B cell (primary cell): ENCODE results near the gene NCLN. TPM values are rescaled to one million over a fixed set of nuclear protein-coding genes. Genes with fewer than 3 reads are reported as not detected.

Experiments used
- ATAC-seq: fragments of 200-7000 bp; cut with Tn5 transposase; one replicate; pipeline ENCODE4 v1.10.0; 2021; ENCODE audit warnings: low read depth, mild to moderate bottlenecking, moderate number of reproducible peaks, moderate library complexity
- CTCF ChIA-PET: fragments of 350-600 bp; sonication (Branson Sonifier 250); formaldehyde crosslinking; loops from one replicate; lab custom pipeline; 2021; ENCODE audit warnings: antibody characterized with exemption, inconsistent platforms; lab: Charles Lee
- POLR2A ChIA-PET: fragments of 350-600 bp; sonication (Branson Sonifier 250); formaldehyde crosslinking; loops from one replicate; lab custom pipeline; 2021; ENCODE audit warnings: antibody characterized with exemption; lab: Charles Lee
- DNase-seq: peaks from one replicate; pipeline ENCODE4 v3.0.0; 2013
- H2AFZ ChIP-seq: 2 replicates; pipeline ENCODE4 v1.6.1; 2012; ENCODE audit warnings: mild to moderate bottlenecking, low read depth, low read length; ENCODE audit not compliant: insufficient read depth, poor library complexity, severe bottlenecking
- H3K27ac ChIP-seq, 2 donors: 1 replicate in 1 of 2; 2 replicates in 1 of 2; pipeline ENCODE4 v1.5.1; 2012 to 2013; ENCODE audit warnings: low read length in 2 of 2, mild to moderate bottlenecking in 2 of 2, moderate library complexity in 1 of 2
- H3K27me3 ChIP-seq, 4 experiments: fragments of 200-600 bp in 1 of 4; sonication (generic) in 1 of 4; replicated peaks in 1 of 4; 1 replicate in 2 of 4; 2 replicates in 2 of 4; pipeline versions ENCODE4 v1.6.1 to v1.7.0; 2013 to 2016; ENCODE audit warnings: low read length in 3 of 4, mild to moderate bottlenecking in 2 of 4, mixed read lengths in 1 of 4, moderate library complexity in 1 of 4; ENCODE audit not compliant: insufficient read depth in 4 of 4, control insufficient read depth in 3 of 4; ENCODE audit errors: control extremely low read depth in 1 of 4
- H3K36me3 ChIP-seq, 2 experiments: replicated peaks in 1 of 2; 1 replicate in 1 of 2; 2 replicates in 1 of 2; pipeline versions ENCODE4 v1.6.1 to v1.7.1; 2013; ENCODE audit warnings: low read length in 1 of 2; ENCODE audit not compliant: insufficient read depth in 2 of 2, control insufficient read depth in 1 of 2; ENCODE audit errors: control extremely low read depth in 1 of 2, extremely low read depth in 1 of 2
- H3K4me1 ChIP-seq, 2 donors: fragments of 200-600 bp in 1 of 2; sonication (generic) in 1 of 2; 1 replicate in 1 of 2; 2 replicates in 1 of 2; pipeline versions ENCODE4 v1.5.1 to v1.6.1; 2013 to 2017; ENCODE audit warnings: low read length in 2 of 2; ENCODE audit not compliant: control insufficient read depth in 2 of 2, insufficient read depth in 2 of 2
- H3K4me2 ChIP-seq: replicated peaks from 2 replicates; pipeline ENCODE3; 2012; ENCODE audit warnings: mild to moderate bottlenecking, low read depth, low read length; ENCODE audit not compliant: poor library complexity, severe bottlenecking
- H3K4me3 ChIP-seq, 5 experiments: fragments of 200-600 bp in 1 of 5; sonication (generic) in 1 of 5; 1 replicate in 3 of 5; 2 replicates in 2 of 5; pipeline versions ENCODE4 v1.5.1 to v1.7.0; 2011 to 2016; ENCODE audit warnings: low read length in 4 of 5, mild to moderate bottlenecking in 4 of 5, low read depth in 2 of 5, control low read depth in 1 of 5, moderate library complexity in 1 of 5; ENCODE audit not compliant: insufficient read depth in 1 of 5; ENCODE audit errors: control extremely low read depth in 1 of 5, extremely low read depth in 1 of 5
- H3K79me2 ChIP-seq: fragments of 200-600 bp; sonication (generic); one replicate; pipeline ENCODE4 v1.6.0; 2016; ENCODE audit warnings: low read length; ENCODE audit not compliant: control insufficient read depth, insufficient read depth
- H3K9ac ChIP-seq: fragments of 200-600 bp; sonication (generic); 2 replicates; pipeline ENCODE4 v1.6.1; 2017; ENCODE audit warnings: mild to moderate bottlenecking, low read length, moderate library complexity
- H3K9me3 ChIP-seq, 3 donors: one replicate each; pipeline versions ENCODE4 v1.6.1 to v1.7.1; 2013; ENCODE audit warnings: low read length in 2 of 3; ENCODE audit not compliant: control insufficient read depth in 2 of 3, insufficient read depth in 1 of 3; ENCODE audit errors: control extremely low read depth in 1 of 3
- H4K20me1 ChIP-seq: 2 replicates; pipeline ENCODE4 v1.6.0; 2012; ENCODE audit warnings: mild to moderate bottlenecking, low read length; ENCODE audit not compliant: insufficient read depth, control insufficient read depth, poor library complexity, severe bottlenecking
- H3K27ac Mint-ChIP-seq: one replicate; pipeline ENCODE4 v1.8.0; 2021; ENCODE audit warnings: mixed read lengths
- H3K27me3 Mint-ChIP-seq: one replicate; pipeline ENCODE4 v1.8.0; 2021; ENCODE audit warnings: mixed read lengths
- H3K4me1 Mint-ChIP-seq: one replicate; pipeline ENCODE4 v1.8.0; 2021; ENCODE audit warnings: mixed read lengths
- H3K4me3 Mint-ChIP-seq: one replicate; pipeline ENCODE4 v1.8.0; 2021; ENCODE audit warnings: mixed read lengths
- H3K9me3 Mint-ChIP-seq: one replicate; pipeline ENCODE4 v1.8.0; 2022; ENCODE audit warnings: mixed read lengths; ENCODE audit not compliant: insufficient read depth
- EZH2 ChIP-seq: IDR thresholded peaks from 2 replicates; pipeline ENCODE4 v1.6.1; 2012; ENCODE audit warnings: borderline replicate concordance, low read depth, mild to moderate bottlenecking, moderate library complexity, low read length; ENCODE audit not compliant: insufficient read depth, poor library complexity, severe bottlenecking
- WGBS: methylation state at CpG from one replicate; pipeline ENCODE4 v1.1.5; 2013; ENCODE audit warnings: missing lambda C conversion rate; ENCODE audit not compliant: insufficient coverage; 5-methylcytosine and 5-hydroxymethylcytosine counted together
- intact Hi-C: fragments of 100-400 bp; cut with micrococcal nuclease; formaldehyde crosslinking; loops from one replicate; pipeline ENCODE4 v1.10.0; 2022
- polyA plus RNA-seq: library from polyadenylated mRNA; depleted of rRNA; stranded (reverse); fragments of >200 nt; gene quantifications from 2 replicates; pipeline ENCODE4 v1.2.3, GENCODE V29; 2012
- total RNA-seq, 2 donors: library from RNA; stranded (reverse); fragments of 120-200 nt in 1 of 2; gene quantifications; 1 replicate in 1 of 2; 2 replicates in 1 of 2; pipeline versions ENCODE4 v1.2.3 to v1.2.4, GENCODE V29; 2013 to 2022
- TF ChIP-seq, protein P1 (sequence below): fragments of 200-600 bp; IDR thresholded peaks from one replicate; pipeline ENCODE4 v1.8.0; 2022; ENCODE audit warnings: antibody characterized with exemption, mild to moderate bottlenecking

Gene NCLN
- total and polyA plus RNA-seq, 2 donors (not counting 1 experiment from before 2014, with no cell fraction given), result 55.0 to 82.0 TPM

DNA sequence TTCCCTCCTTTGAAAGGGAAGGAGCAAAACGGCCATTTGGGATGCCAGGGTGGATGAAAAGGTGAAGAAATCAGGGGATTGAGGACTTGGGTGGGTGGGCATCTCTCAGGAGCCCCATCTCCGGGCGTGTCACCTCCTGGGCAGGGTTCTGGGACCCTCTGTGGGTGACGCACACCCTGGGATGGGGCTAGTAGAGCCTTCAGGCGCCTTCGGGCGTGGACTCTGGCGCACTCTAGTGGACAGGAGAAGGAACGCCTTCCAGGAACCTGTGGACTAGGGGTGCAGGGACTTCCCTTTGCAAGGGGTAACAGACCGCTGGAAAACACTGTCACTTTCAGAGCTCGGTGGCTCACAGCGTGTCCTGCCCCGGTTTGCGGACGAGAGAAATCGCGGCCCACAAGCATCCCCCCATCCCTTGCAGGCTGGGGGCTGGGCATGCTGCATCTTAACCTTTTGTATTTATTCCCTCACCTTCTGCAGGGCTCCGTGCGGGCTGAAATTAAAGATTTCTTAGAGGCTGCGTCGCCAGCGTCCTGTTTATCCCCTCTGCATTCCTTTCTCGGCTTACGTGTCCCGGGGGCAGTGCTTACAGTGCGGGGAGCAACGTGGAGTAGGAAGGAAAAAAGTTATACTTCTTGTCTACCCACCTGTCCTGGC is 22.4 kb upstream of the NCLN start:
- Histone ChIP-seq H3K9ac (no peak overlapping the region), H3K4me2 (peak overlapping the region; percentile 21), H3K36me3 (no peaks in the 10 kb centered on the region), H4K20me1 (no peaks in the 10 kb centered on the region), H2AFZ (no peak overlapping the region), H3K27me3 (no peaks in the 10 kb centered on the region), H3K27ac (no peak overlapping the region), H3K79me2 (no peaks in the 10 kb centered on the region), H3K4me1 (peaks cover 11 to 23% of the 10 kb centered on the region in 2 donors), H3K9me3 (peaks cover 0 to 31% (median 2%) of the 10 kb centered on the region in 3 donors), H3K4me3 (no peak overlapping the region)
- Mint-ChIP-seq H3K4me1 (peaks cover 19% of the 10 kb centered on the region), H3K27me3 (no peaks in the 10 kb centered on the region), H3K27ac (peak overlapping the region; percentile 63), H3K4me3 (peak overlapping the region; percentile 62), H3K9me3 (no peaks in the 10 kb centered on the region)
- peak; percentile 84 for DNase-seq
- 32% methylated on average over 22 of the region's 27 CpGs for WGBS
- CTCF ChIA-PET, result interaction anchor here (0.6 to 3.7 kb wide), 14 partner anchors 14 to 322 kb away, joined by 3 to 25 read pairs (median 4); partner anchors contain the start of gene GNA15
- POLR2A ChIA-PET, result interaction anchor here (0.6 kb wide), 1 partner anchor 186 kb away, joined by 3 read pairs; no protein-coding TSS in a partner anchor
- TF ChIP-seq EZH2, result no peak
- TF ChIP-seq, protein P1, sequence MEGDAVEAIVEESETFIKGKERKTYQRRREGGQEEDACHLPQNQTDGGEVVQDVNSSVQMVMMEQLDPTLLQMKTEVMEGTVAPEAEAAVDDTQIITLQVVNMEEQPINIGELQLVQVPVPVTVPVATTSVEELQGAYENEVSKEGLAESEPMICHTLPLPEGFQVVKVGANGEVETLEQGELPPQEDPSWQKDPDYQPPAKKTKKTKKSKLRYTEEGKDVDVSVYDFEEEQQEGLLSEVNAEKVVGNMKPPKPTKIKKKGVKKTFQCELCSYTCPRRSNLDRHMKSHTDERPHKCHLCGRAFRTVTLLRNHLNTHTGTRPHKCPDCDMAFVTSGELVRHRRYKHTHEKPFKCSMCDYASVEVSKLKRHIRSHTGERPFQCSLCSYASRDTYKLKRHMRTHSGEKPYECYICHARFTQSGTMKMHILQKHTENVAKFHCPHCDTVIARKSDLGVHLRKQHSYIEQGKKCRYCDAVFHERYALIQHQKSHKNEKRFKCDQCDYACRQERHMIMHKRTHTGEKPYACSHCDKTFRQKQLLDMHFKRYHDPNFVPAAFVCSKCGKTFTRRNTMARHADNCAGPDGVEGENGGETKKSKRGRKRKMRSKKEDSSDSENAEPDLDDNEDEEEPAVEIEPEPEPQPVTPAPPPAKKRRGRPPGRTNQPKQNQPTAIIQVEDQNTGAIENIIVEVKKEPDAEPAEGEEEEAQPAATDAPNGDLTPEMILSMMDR, result peak; percentile 97
- intact Hi-C loops, result loop anchor here (1.0 to 10.0 kb wide), 6 partner anchors 17 to 213 kb away; no protein-coding TSS in a partner anchor
- ATAC-seq, result peak; percentile 94

DNA sequence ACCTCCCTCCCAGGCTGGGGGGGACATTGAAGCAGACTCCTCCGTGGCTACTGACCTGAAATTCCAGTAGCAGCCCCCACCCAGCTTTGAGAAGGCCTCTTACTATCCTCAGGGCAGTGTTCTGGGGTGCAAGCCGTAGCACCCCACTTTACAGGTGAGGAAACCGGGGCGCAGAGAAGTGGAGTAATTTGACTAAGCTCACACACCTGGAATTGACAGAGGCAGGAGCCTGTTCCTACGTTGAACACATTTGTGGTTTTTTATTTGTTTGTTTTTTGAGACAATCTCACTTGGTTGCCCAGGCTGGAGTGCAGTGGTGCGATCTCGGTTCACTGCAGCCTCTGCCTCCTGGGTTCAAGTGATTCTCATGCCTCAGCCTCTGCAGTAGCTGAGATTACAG is 21.8 kb upstream of the NCLN start:
- Histone ChIP-seq H3K27ac (no peak overlapping the region), H3K36me3 (no peaks in the 10 kb centered on the region), H2AFZ (no peak overlapping the region), H3K9me3 (peaks cover 0 to 31% (median 2%) of the 10 kb centered on the region in 3 donors), H4K20me1 (no peaks in the 10 kb centered on the region), H3K27me3 (no peaks in the 10 kb centered on the region), H3K4me1 (peaks cover 11 to 26% of the 10 kb centered on the region in 2 donors), H3K4me3 (no peak overlapping the region), H3K79me2 (no peaks in the 10 kb centered on the region), H3K9ac (no peak overlapping the region), H3K4me2 (peak overlapping the region; percentile 21)
- CTCF ChIA-PET, result interaction anchor here (0.6 to 3.7 kb wide), 14 partner anchors 14 to 322 kb away, joined by 3 to 25 read pairs (median 4); partner anchors contain the start of gene GNA15
- no peak overlapping the region for H3K4me3 Mint-ChIP-seq
- peaks cover 19% of the 10 kb centered on the region for H3K4me1 Mint-ChIP-seq
- no peak overlapping the region for H3K27ac Mint-ChIP-seq
- ATAC-seq (no peak), DNase-seq (no peak)
- intact Hi-C loops, result loop anchor here (1.0 to 10.0 kb wide), 6 partner anchors 18 to 213 kb away; no protein-coding TSS in a partner anchor
- H3K9me3 Mint-ChIP-seq, result no peaks in the 10 kb centered on the region
- 75% methylated on average over 4 of the region's 7 CpGs for WGBS
- no peaks in the 10 kb centered on the region for H3K27me3 Mint-ChIP-seq
- TF ChIP-seq EZH2, result no peak
- TF ChIP-seq, protein P1, result no peak
- POLR2A ChIA-PET, result interaction anchor here (0.6 kb wide), 1 partner anchor 187 kb away, joined by 3 read pairs; no protein-coding TSS in a partner anchor
